KMS-11 (cell line): ENCODE measurements around the gene EP400.

Experiments used
- H2AFZ ChIP-seq: fragments of 200-600 bp; sonication (generic); 2 replicates; pipeline ENCODE4 v1.6.1; 2016; ENCODE audit warnings: antibody characterized with exemption, mixed run types, low read depth
- H3K27ac ChIP-seq: fragments of 200-600 bp; sonication (generic); 2 replicates; pipeline ENCODE4 v1.6.1; 2016; ENCODE audit warnings: mild to moderate bottlenecking, mixed run types
- H3K27me3 ChIP-seq: fragments of 200-600 bp; sonication (generic); 2 replicates; pipeline ENCODE4 v1.6.1; 2017; ENCODE audit warnings: mild to moderate bottlenecking, low read depth, mixed run types, moderate library complexity; ENCODE audit not compliant: insufficient read depth
- H3K36me3 ChIP-seq: fragments of 200-600 bp; sonication (generic); 2 replicates; pipeline ENCODE4 v1.6.1; 2017; ENCODE audit warnings: mild to moderate bottlenecking, mixed run types; ENCODE audit not compliant: insufficient read depth
- H3K4me1 ChIP-seq: fragments of 200-600 bp; sonication (generic); 2 replicates; pipeline ENCODE4 v1.6.1; 2016; ENCODE audit warnings: mild to moderate bottlenecking, low read depth, mixed run types; ENCODE audit not compliant: poor library complexity, severe bottlenecking
- H3K4me2 ChIP-seq: fragments of 200-600 bp; sonication (generic); 2 replicates; pipeline ENCODE4 v1.7.0; 2016; ENCODE audit warnings: mild to moderate bottlenecking, mixed run types
- H3K4me3 ChIP-seq: fragments of 200-600 bp; sonication (generic); IDR thresholded peaks from 2 replicates; pipeline ENCODE4 v1.6.1; 2017; ENCODE audit warnings: low read depth, low read length, mixed read lengths; ENCODE audit not compliant: insufficient read depth
- H3K79me2 ChIP-seq: fragments of 200-600 bp; sonication (generic); 2 replicates; pipeline ENCODE4 v1.6.1; 2016; ENCODE audit warnings: low read depth, mixed run types; ENCODE audit not compliant: insufficient read depth
- H3K9ac ChIP-seq: fragments of 200-600 bp; sonication (generic); 2 replicates; pipeline ENCODE4 v1.6.1; 2016; ENCODE audit warnings: mild to moderate bottlenecking, mixed run types
- H4K20me1 ChIP-seq: fragments of 200-600 bp; sonication (generic); 2 replicates; pipeline ENCODE4 v1.6.1; 2016; ENCODE audit warnings: mild to moderate bottlenecking, mixed run types; ENCODE audit not compliant: insufficient read depth
- CTCF ChIP-seq: fragments of 200-600 bp; sonication (generic); conservative IDR thresholded peaks from 2 replicates; pipeline ENCODE4 v1.6.1; 2017; ENCODE audit warnings: low read depth, mild to moderate bottlenecking, antibody characterized with exemption, low read length, moderate library complexity, mixed read lengths

EP400 gene

GRCh38 chr12:131912518-131913274 is 37.0 kb upstream of the EP400 start:
- Histone ChIP-seq H3K36me3 (no peaks in the 10 kb centered on the region), H3K27ac (no peak overlapping the region), H3K79me2 (no peaks in the 10 kb centered on the region), H3K27me3 (no peaks in the 10 kb centered on the region), H3K9ac (no peak overlapping the region), H3K4me2 (no peak overlapping the region), H4K20me1 (no peaks in the 10 kb centered on the region), H2AFZ (no peak overlapping the region), H3K4me3 (no peak overlapping the region), H3K4me1 (no peaks in the 10 kb centered on the region)
- TF ChIP-seq CTCF = no peak

- H3K4me2 ChIP-seq = no peak overlapping the region
- no peak overlapping the region for H3K27ac ChIP-seq
- no peaks in the 10 kb centered on the region for H4K20me1 ChIP-seq
- H3K79me2 ChIP-seq = no peaks in the 10 kb centered on the region
- no peak overlapping the region for H3K4me3 ChIP-seq
- TF ChIP-seq CTCF = no peak
- no peaks in the 10 kb centered on the region for H3K36me3 ChIP-seq
- no peak overlapping the region for H3K9ac ChIP-seq
- H3K4me1 ChIP-seq = no peaks in the 10 kb centered on the region
- H3K27me3 ChIP-seq = no peaks in the 10 kb centered on the region
- H2AFZ ChIP-seq = no peak overlapping the region
Measured at GRCh38 chr12:131913666-131914065, 36.1 kb upstream of the EP400 start.

- Histone ChIP-seq H3K4me2 (no peak overlapping the region), H3K27ac (no peak overlapping the region), H3K4me3 (no peak overlapping the region), H3K27me3 (no peaks in the 10 kb centered on the region), H4K20me1 (no peaks in the 10 kb centered on the region), H3K9ac (no peak overlapping the region), H3K79me2 (no peaks in the 10 kb centered on the region), H2AFZ (no peak overlapping the region), H3K4me1 (no peaks in the 10 kb centered on the region), H3K36me3 (no peaks in the 10 kb centered on the region)
- TF ChIP-seq CTCF = no peak
Measured at GRCh38 chr12:131914179-131914702, 35.5 kb upstream of the EP400 start.

GRCh38 chr12:131915000-131915689 is 34.6 kb upstream of the EP400 start:
- no peaks in the 10 kb centered on the region for H3K36me3 ChIP-seq
- no peaks in the 10 kb centered on the region for H3K27me3 ChIP-seq
- H2AFZ ChIP-seq = no peak overlapping the region
- H3K4me3 ChIP-seq = no peak overlapping the region
- H3K4me2 ChIP-seq = no peak overlapping the region
- H3K9ac ChIP-seq = no peak overlapping the region
- TF ChIP-seq CTCF = no peak
- no peaks in the 10 kb centered on the region for H4K20me1 ChIP-seq
- no peak overlapping the region for H3K27ac ChIP-seq
- no peaks in the 10 kb centered on the region for H3K4me1 ChIP-seq
- H3K79me2 ChIP-seq = no peaks in the 10 kb centered on the region
